Endothelial cell of umbilical vein (primary cell): ENCODE data around the gene GOLGA3. TPM values are rescaled to one million over a fixed set of nuclear protein-coding genes. Genes with fewer than 3 reads are reported as not detected.

ENCODE experiments used
- BruUV-seq: library from RNA; stranded (reverse); fragments of 400-500 nt; replicated peaks from 2 replicates; lab custom pipeline; 2021; lab: Mats Ljungman, UMichigan
- CTCF ChIA-PET: fragments of 300-600, 350-600 bp; sonication (Branson Sonifier 250); formaldehyde crosslinking; loops from one replicate; lab custom pipeline; 2021; ENCODE audit warnings: antibody characterized with exemption, inconsistent platforms; lab: Charles Lee
- POLR2A ChIA-PET: fragments of 300-600, 350-600 bp; sonication (Branson Sonifier 250); formaldehyde crosslinking; loops from one replicate; lab custom pipeline; 2021; ENCODE audit warnings: antibody characterized with exemption, inconsistent platforms; lab: Charles Lee
- DNase-seq: peaks from one replicate; pipeline ENCODE4 v3.0.0-alpha.2; 2011; ENCODE audit warnings: low read depth, low spot score
- FAIRE-seq: peaks from 2 replicates; lab custom pipeline; 2011; peaks lifted over from hg19 to GRCh38; lab: Jason Lieb, UNC
- H2AFZ ChIP-seq: 2 replicates; pipeline ENCODE4 v1.6.0; 2012; ENCODE audit warnings: low read depth, low read length, control low read depth, inconsistent platforms
- H3K27ac ChIP-seq: 2 replicates; pipeline ENCODE4 v1.5.1; 2011; ENCODE audit warnings: low read depth, mild to moderate bottlenecking, control low read depth, low read length, moderate library complexity; ENCODE audit not compliant: insufficient read depth
- H3K27me3 ChIP-seq, 2 experiments: 2 replicates each; pipeline versions ENCODE4 v1.6.0 to v1.6.1; 2011; ENCODE audit warnings: low read length in 2 of 2, mixed read lengths in 1 of 2; ENCODE audit not compliant: control insufficient read depth in 2 of 2, insufficient read depth in 2 of 2
- H3K36me3 ChIP-seq, 2 experiments: 2 replicates in 1 of 2; 3 replicates in 1 of 2; pipeline ENCODE4 v1.5.1; 2011; ENCODE audit warnings: low read length in 2 of 2, mild to moderate bottlenecking in 1 of 2, moderate library complexity in 1 of 2; ENCODE audit not compliant: control insufficient read depth in 2 of 2, insufficient read depth in 2 of 2; ENCODE audit errors: extremely low read depth in 1 of 2
- H3K4me1 ChIP-seq: 3 replicates; pipeline ENCODE4 v1.5.1; 2011; ENCODE audit warnings: mild to moderate bottlenecking, low read length; ENCODE audit not compliant: control insufficient read depth, insufficient read depth; ENCODE audit errors: extremely low read depth
- H3K4me2 ChIP-seq: 2 replicates; pipeline ENCODE4 v1.6.1; 2011; ENCODE audit warnings: low read length, control low read depth, mixed read lengths; ENCODE audit not compliant: insufficient read depth
- H3K4me3 ChIP-seq, 3 experiments: fragments of 200-600 bp in 1 of 3; sonication (generic), shearing (Covaris generic) in 1 of 3; replicated peaks in 1 of 3; 2 replicates each; pipeline ENCODE4 v1.5.1; 2011 to 2016; ENCODE audit warnings: control low read depth in 3 of 3, low read length in 3 of 3, mild to moderate bottlenecking in 2 of 3, inconsistent platforms in 1 of 3, low read depth in 1 of 3, moderate library complexity in 1 of 3; ENCODE audit not compliant: insufficient read depth in 1 of 3
- H3K79me2 ChIP-seq: 2 replicates; pipeline ENCODE4 v1.6.0; 2012; ENCODE audit warnings: low read length, inconsistent platforms; ENCODE audit not compliant: control insufficient read depth, insufficient read depth
- H3K9ac ChIP-seq: replicated peaks from 2 replicates; pipeline ENCODE3; 2011; ENCODE audit warnings: low read length, control low read depth; ENCODE audit not compliant: insufficient read depth; ENCODE audit errors: extremely low read depth
- H3K9me1 ChIP-seq: replicated peaks from 3 replicates; pipeline ENCODE4 v1.6.0; 2011; ENCODE audit warnings: mild to moderate bottlenecking, low read length; ENCODE audit not compliant: control insufficient read depth, insufficient read depth; ENCODE audit errors: extremely low read depth
- H3K9me3 ChIP-seq: replicated peaks from 2 replicates; pipeline ENCODE4 v1.5.1; 2012; ENCODE audit warnings: low read length, inconsistent platforms; ENCODE audit not compliant: control insufficient read depth, insufficient read depth
- H4K20me1 ChIP-seq: replicated peaks from 2 replicates; pipeline ENCODE3; 2011; ENCODE audit warnings: mild to moderate bottlenecking, low read length; ENCODE audit not compliant: control insufficient read depth, insufficient read depth; ENCODE audit errors: extremely low read depth
- CTCF ChIP-seq, 2 donors: IDR thresholded peaks; 1 replicate in 1 of 2; 2 replicates in 1 of 2; pipeline ENCODE4 v1.5.1; 2011; ENCODE audit warnings: low read length in 2 of 2, mild to moderate bottlenecking in 2 of 2, moderate library complexity in 2 of 2, control low read depth in 1 of 2, inconsistent platforms in 1 of 2, low read depth in 1 of 2; ENCODE audit not compliant: insufficient read depth in 1 of 2; ENCODE audit errors: extremely low read depth in 1 of 2
- FOS ChIP-seq: IDR thresholded peaks from 2 replicates; pipeline ENCODE4 v1.6.1; 2011; ENCODE audit warnings: mild to moderate bottlenecking, low read length, moderate library complexity, borderline replicate concordance; ENCODE audit not compliant: insufficient read depth
- GATA2 ChIP-seq: IDR thresholded peaks from 2 replicates; pipeline ENCODE4 v1.7.0; 2011; ENCODE audit warnings: low read depth, mild to moderate bottlenecking, moderate library complexity, mixed read lengths, low read length; ENCODE audit not compliant: insufficient read length, insufficient read depth
- JUN ChIP-seq: IDR thresholded peaks from 2 replicates; pipeline ENCODE4 v1.6.1; 2011; ENCODE audit warnings: borderline replicate concordance, low read depth; ENCODE audit not compliant: insufficient read length, insufficient read depth
- MAX ChIP-seq: IDR thresholded peaks from 2 replicates; pipeline ENCODE4 v1.6.1; 2011; ENCODE audit not compliant: insufficient read depth, insufficient read length
- MYC ChIP-seq: IDR thresholded peaks from one replicate; pipeline ENCODE4 v1.6.1; 2011; ENCODE audit warnings: mild to moderate bottlenecking, low read depth, low read length
- POLR2A ChIP-seq: IDR thresholded peaks from 2 replicates; pipeline ENCODE4 v1.6.1; 2012; ENCODE audit warnings: low read depth, mild to moderate bottlenecking, control low read depth, low read length
- POLR2AphosphoS5 ChIP-seq: IDR thresholded peaks from 2 replicates; pipeline ENCODE4 v1.6.1; 2012; ENCODE audit warnings: low read depth, mild to moderate bottlenecking, control low read depth, low read length, moderate library complexity; ENCODE audit not compliant: insufficient read depth
- dilution Hi-C: fragments of 300-500 bp; cut with MboI; formaldehyde crosslinking; loops from one replicate; pipeline ENCODE4 v1.15.0; 2019; ENCODE audit warnings: low sequenced_read_pairs; ENCODE audit not compliant: extremely low pct_ligation_motif_present
- intact Hi-C: fragments of 100-400 bp; cut with micrococcal nuclease; formaldehyde crosslinking; loops from one replicate; pipeline ENCODE4 v1.10.0; 2022
- polyA plus RNA-seq, 4 experiments: library from polyadenylated mRNA; depleted of rRNA in 3 of 4; stranded (reverse) in 3 of 4; unstranded in 1 of 4; fragments of >200 nt; gene quantifications; 2 replicates each; pipeline versions ENCODE4 v1.2.1 to v1.2.3, GENCODE V29; 2011 to 2012; ENCODE audit warnings: missing spikeins in 1 of 4
- total RNA-seq: library from RNA; stranded (reverse); gene quantifications from 2 replicates; pipeline ENCODE4 v1.2.3, GENCODE V29; 2021

The GOLGA3 gene
- total and polyA plus RNA-seq, 2 donors (not counting 3 experiments of a cell fraction or from before 2014, with no cell fraction given), result 18.4 to 86.0 TPM

- no TSS peak for BruUV-seq
- no peak overlapping the region for H3K27ac ChIP-seq
- H2AFZ ChIP-seq, result no peak overlapping the region
- TF ChIP-seq MYC (no peak), JUN (no peak), FOS (no peak), POLR2AphosphoS5 (no peak), CTCF (IDR thresholded peaks at IDR 0.05; ENCODE audit: extremely low read depth in 1 of 2, insufficient read depth in 1 of 2, low read depth in 1 of 2, low read length in 2 of 2) (no peak), POLR2A (no peak), MAX (no peak)
- no peaks in the 10 kb centered on the region for H3K27me3 ChIP-seq
- no peaks in the 10 kb centered on the region for H3K79me2 ChIP-seq
- no peak overlapping the region for H3K4me2 ChIP-seq
- dilution Hi-C loops (no loop called here), intact Hi-C loops (no loop called here)
- ChIA-PET POLR2A (interaction anchor here (0.6 kb wide), 1 partner anchor 26 kb away, joined by 3 read pairs; no protein-coding TSS in a partner anchor), CTCF (no interaction called here)
- no peak overlapping the region for H3K4me3 ChIP-seq
- DNase-seq, result no peak
- H3K9me1 ChIP-seq, result no peaks in the 10 kb centered on the region
- peaks cover 21 to 52% of the 10 kb centered on the region in 2 experiments for H3K36me3 ChIP-seq
- no peak for FAIRE-seq
- H4K20me1 ChIP-seq, result no peaks in the 10 kb centered on the region
- H3K4me1 ChIP-seq, result no peaks in the 10 kb centered on the region
- H3K9me3 ChIP-seq, result no peaks in the 10 kb centered on the region
- no peak overlapping the region for H3K9ac ChIP-seq
Observed at GRCh38 chr12:132852496-132852895, 23.8 kb upstream of the GOLGA3 start.

- H3K36me3 ChIP-seq, result peaks cover 20 to 48% of the 10 kb centered on the region in 2 experiments
- TF ChIP-seq MAX (no peak), JUN (no peak), POLR2AphosphoS5 (no peak), GATA2 (no peak), MYC (no peak)
- dilution Hi-C loops, result no loop called here
Observed at GRCh38 chr12:132851465-132851864, 22.8 kb upstream of the GOLGA3 start.

More at GRCh38 chr12:132851465-132851864, 22.8 kb upstream of the GOLGA3 start:
- Histone ChIP-seq H3K27ac (no peak overlapping the region), H3K9ac (no peak overlapping the region), H3K4me2 (no peak overlapping the region), H4K20me1 (no peaks in the 10 kb centered on the region), H2AFZ (no peak overlapping the region), H3K27me3 (no peaks in the 10 kb centered on the region), H3K9me3 (no peaks in the 10 kb centered on the region), H3K4me3 (no peak overlapping the region), H3K9me1 (no peaks in the 10 kb centered on the region), H3K79me2 (no peaks in the 10 kb centered on the region), H3K4me1 (no peaks in the 10 kb centered on the region)
- intact Hi-C loops, result no loop called here
- no peak for DNase-seq
- POLR2A ChIA-PET, result no interaction called here
- FAIRE-seq, result no peak
- CTCF ChIA-PET, result no interaction called here
- no TSS peak for BruUV-seq
